IMR-90 (cell line): ENCODE results near the gene CWH43. TPM values are rescaled to one million over a fixed set of nuclear protein-coding genes. Genes with fewer than 3 reads are reported as not detected.

Source experiments
- ATAC-seq: fragments of 200-7000 bp; cut with Tn5 transposase; 2 replicates; pipeline ENCODE4 v1.9.1; 2020; ENCODE audit warnings: low read depth, mild to moderate bottlenecking, moderate library complexity
- BruUV-seq: library from RNA; stranded (reverse); fragments of 400-500 nt; replicated peaks from 2 replicates; lab custom pipeline; 2021; lab: Mats Ljungman, UMichigan
- CTCF ChIA-PET: fragments of 300-600 bp; formaldehyde crosslinking; extraction: SDS; loops from one replicate; lab custom pipeline; 2021; ENCODE audit warnings: antibody characterized with exemption; lab: Yijun Ruan, JAX
- POLR2A ChIA-PET: fragments of 300-600 bp; sonication (Branson Sonifier 250); formaldehyde crosslinking; loops from one replicate; lab custom pipeline; 2022; ENCODE audit warnings: antibody characterized with exemption; ENCODE audit not compliant: unreplicated experiment; lab: Charles Lee
- DNase-seq: peaks from one replicate; pipeline ENCODE4 v3.0.0; 2013
- H2AFZ ChIP-seq: replicated peaks from 2 replicates; pipeline ENCODE3; 2013; ENCODE audit warnings: low read length, mild to moderate bottlenecking; ENCODE audit not compliant: poor library complexity
- H2AK5ac ChIP-seq: 2 replicates; pipeline ENCODE4 v1.6.1; 2013; ENCODE audit warnings: low read depth, low read length, inconsistent platforms
- H2AK9ac ChIP-seq: replicated peaks from 2 replicates; pipeline ENCODE3; 2013; ENCODE audit warnings: mild to moderate bottlenecking, low read depth, low read length, moderate library complexity; ENCODE audit not compliant: poor library complexity
- H2BK120ac ChIP-seq: 2 replicates; pipeline ENCODE4 v1.6.1; 2013; ENCODE audit warnings: low read depth, low read length, inconsistent platforms
- H2BK15ac ChIP-seq: 3 replicates; pipeline ENCODE4 v1.6.1; 2013; ENCODE audit warnings: low read depth, low read length, inconsistent platforms
- H2BK20ac ChIP-seq: 2 replicates; pipeline ENCODE4 v1.6.1; 2013; ENCODE audit warnings: low read depth, mild to moderate bottlenecking, inconsistent platforms, low read length, moderate library complexity
- H2BK5ac ChIP-seq: 2 replicates; pipeline ENCODE4 v1.6.1; 2013; ENCODE audit warnings: mild to moderate bottlenecking, low read depth, low read length, inconsistent platforms; ENCODE audit not compliant: poor library complexity, severe bottlenecking
- H3K14ac ChIP-seq: replicated peaks from 2 replicates; pipeline ENCODE4 v1.6.1; 2013; ENCODE audit warnings: low read depth, low read length, inconsistent platforms
- H3K18ac ChIP-seq: 2 replicates; pipeline ENCODE4 v1.6.1; 2013; ENCODE audit warnings: low read depth, low read length, control low read depth
- H3K23ac ChIP-seq: 2 replicates; pipeline ENCODE4 v1.6.1; 2013; ENCODE audit warnings: low read depth, low read length, inconsistent platforms
- H3K27ac ChIP-seq: 2 replicates; pipeline ENCODE4 v1.5.1; 2013; ENCODE audit warnings: mild to moderate bottlenecking, control low read depth, low read length; ENCODE audit not compliant: insufficient read depth
- H3K27me3 ChIP-seq: 2 replicates; pipeline ENCODE4 v1.6.1; 2013; ENCODE audit warnings: low read length; ENCODE audit not compliant: control insufficient read depth, insufficient read depth
- H3K36me3 ChIP-seq: 2 replicates; pipeline ENCODE4 v1.6.1; 2013; ENCODE audit warnings: low read length, mixed read lengths; ENCODE audit not compliant: control insufficient read depth, insufficient read depth
- H3K4ac ChIP-seq: 2 replicates; pipeline ENCODE4 v1.6.1; 2013; ENCODE audit warnings: low read depth, low read length, inconsistent platforms
- H3K4me1 ChIP-seq: 2 replicates; pipeline ENCODE4 v1.6.1; 2013; ENCODE audit warnings: low read length, mixed read lengths; ENCODE audit not compliant: control insufficient read depth, insufficient read depth
- H3K4me2 ChIP-seq: 2 replicates; pipeline ENCODE4 v1.6.1; 2013; ENCODE audit warnings: low read depth, mild to moderate bottlenecking, control low read depth, low read length, moderate library complexity
- H3K4me3 ChIP-seq: 2 replicates; pipeline ENCODE4 v1.5.1; 2013; ENCODE audit warnings: low read depth, mild to moderate bottlenecking, control low read depth, low read length, moderate library complexity; ENCODE audit not compliant: insufficient read depth
- H3K56ac ChIP-seq: 2 replicates; pipeline ENCODE4 v1.6.1; 2013; ENCODE audit warnings: low read length, inconsistent platforms; ENCODE audit not compliant: insufficient read depth; ENCODE audit errors: extremely low read depth
- H3K79me1 ChIP-seq, 2 experiments: 2 replicates each; pipeline ENCODE4 v1.6.1; 2013; ENCODE audit warnings: low read length in 2 of 2, inconsistent platforms in 1 of 2, low read depth in 1 of 2
- H3K9ac ChIP-seq: 2 replicates; pipeline ENCODE4 v1.6.1; 2013; ENCODE audit warnings: low read depth, low read length, control low read depth
- H3K9me1 ChIP-seq: 2 replicates; pipeline ENCODE4 v1.6.1; 2013; ENCODE audit warnings: low read length, inconsistent platforms; ENCODE audit not compliant: insufficient read depth
- H3K9me3 ChIP-seq: 2 replicates; pipeline ENCODE4 v1.6.1; 2013; ENCODE audit warnings: low read length; ENCODE audit not compliant: control insufficient read depth, insufficient read depth
- H4K20me1 ChIP-seq: 2 replicates; pipeline ENCODE4 v1.6.1; 2013; ENCODE audit warnings: low read length, inconsistent platforms; ENCODE audit not compliant: insufficient read depth
- H4K5ac ChIP-seq: 2 replicates; pipeline ENCODE4 v1.6.1; 2013; ENCODE audit warnings: mild to moderate bottlenecking, low read depth, low read length, control low read depth
- H4K8ac ChIP-seq, 2 experiments: 2 replicates each; pipeline ENCODE4 v1.6.1; 2013; ENCODE audit warnings: low read depth in 2 of 2, low read length in 2 of 2, control low read depth in 1 of 2, inconsistent platforms in 1 of 2
- H4K91ac ChIP-seq: 2 replicates; pipeline ENCODE4 v1.6.1; 2013; ENCODE audit warnings: low read depth, low read length, inconsistent platforms; ENCODE audit not compliant: insufficient read depth
- CEBPB ChIP-seq: IDR thresholded peaks from 2 replicates; pipeline ENCODE4 v1.6.1; 2012; ENCODE audit warnings: low read depth, low read length, improper control_type of control experiment
- MAFK ChIP-seq: IDR thresholded peaks from 2 replicates; pipeline ENCODE4 v1.6.1; 2012; ENCODE audit warnings: low read depth, low read length, improper control_type of control experiment
- MAZ ChIP-seq: IDR thresholded peaks from 2 replicates; pipeline ENCODE4 v1.6.1; 2012; ENCODE audit warnings: low read depth, mild to moderate bottlenecking, low read length, improper control_type of control experiment, moderate library complexity, borderline replicate concordance
- MXI1 ChIP-seq: IDR thresholded peaks from 2 replicates; pipeline ENCODE4 v1.6.1; 2012; ENCODE audit warnings: low read depth, mild to moderate bottlenecking, low read length, moderate library complexity, borderline replicate concordance
- NFE2L2 ChIP-seq: fragments of 150-350 bp; IDR thresholded peaks from 2 replicates; pipeline ENCODE4 v1.6.1; 2016; ENCODE audit warnings: low read depth, mild to moderate bottlenecking, low read length
- RAD21 ChIP-seq: IDR thresholded peaks from 2 replicates; pipeline ENCODE4 v1.6.1; 2012; ENCODE audit warnings: low read length, improper control_type of control experiment
- RCOR1 ChIP-seq: IDR thresholded peaks from 2 replicates; pipeline ENCODE4 v1.6.1; 2012; ENCODE audit warnings: mild to moderate bottlenecking, low read length, improper control_type of control experiment; ENCODE audit not compliant: insufficient replicate concordance
- WGBS, 2 experiments: methylation state at CpG; one replicate each; pipeline versions ENCODE4 v1.1.5 to v1.1.7; 2013; ENCODE audit warnings: missing lambda C conversion rate in 2 of 2; ENCODE audit not compliant: insufficient read length in 1 of 2; ENCODE audit errors: extremely low coverage in 2 of 2; 5-methylcytosine and 5-hydroxymethylcytosine counted together
- dilution Hi-C: fragments of 300-500 bp; cut with HindIII; formaldehyde crosslinking; loops from one replicate; pipeline ENCODE4 v1.14.3; 2018; ENCODE audit warnings: low sequenced_read_pairs; ENCODE audit not compliant: unreplicated experiment
- in situ Hi-C: fragments of 300-500 bp; cut with MboI; formaldehyde crosslinking; loops from 3 replicates; pipeline ENCODE4 v1.14.3; 2019; ENCODE audit warnings: low sequenced_read_pairs, inconsistent platforms, mixed read lengths
- intact Hi-C: fragments of 100-400 bp; cut with micrococcal nuclease; formaldehyde crosslinking; loops from 2 replicates; pipeline ENCODE4 v1.10.0; 2022
- polyA plus RNA-seq, 3 experiments: library from polyadenylated mRNA; depleted of rRNA; stranded (reverse); fragments of >200 nt; gene quantifications; 2 replicates each; pipeline ENCODE4 v1.2.3, GENCODE V29; 2012; ENCODE audit warnings: low replicate concordance in 1 of 3
- total RNA-seq: library from RNA; depleted of rRNA; stranded (reverse); fragments of >200 nt; gene quantifications from 2 replicates; pipeline ENCODE4 v1.2.3, GENCODE V29; 2012
- TF ChIP-seq, protein P1 (sequence below): conservative IDR thresholded peaks from 2 replicates; pipeline ENCODE4 v1.5.1; 2012; ENCODE audit warnings: mild to moderate bottlenecking, low read depth, low read length, improper control_type of control experiment

The CWH43 gene
- total and polyA plus RNA-seq, 2 of the 4 experiments (the other 2 are of a cell fraction), result not detected

DNA sequence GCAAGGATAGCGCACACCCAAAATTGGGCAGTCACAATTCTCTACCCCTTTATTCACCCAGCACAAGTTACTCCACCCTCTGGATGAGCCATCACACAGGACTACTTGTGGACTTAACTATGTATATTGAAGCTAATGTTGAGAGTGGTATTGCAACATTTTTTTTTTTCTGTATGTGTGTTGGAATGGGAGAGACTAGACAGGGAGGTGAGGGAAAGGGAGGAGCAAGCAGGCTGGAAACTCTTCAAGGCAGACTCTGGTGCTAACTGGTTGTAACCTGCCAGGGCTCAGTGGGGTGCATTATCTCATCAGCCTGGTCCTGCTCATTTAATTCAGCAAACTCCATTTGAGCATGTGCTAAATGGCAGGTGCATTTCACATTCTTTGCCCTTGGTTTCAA lies 18.4 kb upstream of the CWH43 start:
- Histone ChIP-seq H3K4ac (0 out of 2 replicates have a peak overlapping the region, but pooled peaks have one; percentile 16), H4K20me1 (no peaks in the 10 kb centered on the region), H4K91ac (no peak overlapping the region), H2BK15ac (0 out of 3 replicates have a peak overlapping the region, but pooled peaks have one; percentile 76), H2AK9ac (no peak overlapping the region), H3K9ac (no peak overlapping the region), H3K4me3 (no peak overlapping the region), H3K27me3 (no peaks in the 10 kb centered on the region), H3K56ac (no peak overlapping the region), H3K9me3 (no peaks in the 10 kb centered on the region), H4K8ac (no peak overlapping the region), H4K5ac (no peak overlapping the region), H3K27ac (no peak overlapping the region), H2AFZ (no peak overlapping the region), H2BK20ac (0 out of 2 replicates have a peak overlapping the region, but pooled peaks have one; percentile 25), H3K4me1 (peaks cover 4% of the 10 kb centered on the region), H2BK5ac (no peak overlapping the region), H3K79me1 (no peaks in the 10 kb centered on the region), H3K18ac (no peak overlapping the region), H3K4me2 (no peak overlapping the region), H3K14ac (0 out of 2 replicates have a peak overlapping the region, but pooled peaks have one; percentile 24), H2AK5ac (0 out of 2 replicates have a peak overlapping the region, but pooled peaks have one; percentile 15), H3K36me3 (no peaks in the 10 kb centered on the region), H3K9me1 (peaks cover 9% of the 10 kb centered on the region), H3K23ac (no peak overlapping the region), H2BK120ac (no peak overlapping the region; the same call in 1 of the 2 replicates)
- intact Hi-C loops (no loop called here), dilution Hi-C loops (no loop called here), in situ Hi-C loops (loop anchor here (25.0 kb wide), 1 partner anchor 655 kb away; no protein-coding TSS in a partner anchor)
- DNase-seq (peak; percentile 39), ATAC-seq (peak; percentile 28)
- POLR2A ChIA-PET, result interaction anchor here (0.6 kb wide), 1 partner anchor 554 kb away, joined by 3 read pairs; no protein-coding TSS in a partner anchor
- no TSS peak for BruUV-seq
- TF ChIP-seq NFE2L2 (no peak), RAD21 (no peak), CEBPB (peak; percentile 71), RCOR1 (no peak), MAZ (no peak), MAFK (no peak), MXI1 (no peak)
- TF ChIP-seq, protein P1, sequence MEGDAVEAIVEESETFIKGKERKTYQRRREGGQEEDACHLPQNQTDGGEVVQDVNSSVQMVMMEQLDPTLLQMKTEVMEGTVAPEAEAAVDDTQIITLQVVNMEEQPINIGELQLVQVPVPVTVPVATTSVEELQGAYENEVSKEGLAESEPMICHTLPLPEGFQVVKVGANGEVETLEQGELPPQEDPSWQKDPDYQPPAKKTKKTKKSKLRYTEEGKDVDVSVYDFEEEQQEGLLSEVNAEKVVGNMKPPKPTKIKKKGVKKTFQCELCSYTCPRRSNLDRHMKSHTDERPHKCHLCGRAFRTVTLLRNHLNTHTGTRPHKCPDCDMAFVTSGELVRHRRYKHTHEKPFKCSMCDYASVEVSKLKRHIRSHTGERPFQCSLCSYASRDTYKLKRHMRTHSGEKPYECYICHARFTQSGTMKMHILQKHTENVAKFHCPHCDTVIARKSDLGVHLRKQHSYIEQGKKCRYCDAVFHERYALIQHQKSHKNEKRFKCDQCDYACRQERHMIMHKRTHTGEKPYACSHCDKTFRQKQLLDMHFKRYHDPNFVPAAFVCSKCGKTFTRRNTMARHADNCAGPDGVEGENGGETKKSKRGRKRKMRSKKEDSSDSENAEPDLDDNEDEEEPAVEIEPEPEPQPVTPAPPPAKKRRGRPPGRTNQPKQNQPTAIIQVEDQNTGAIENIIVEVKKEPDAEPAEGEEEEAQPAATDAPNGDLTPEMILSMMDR, result no peak
- CTCF ChIA-PET, result no interaction called here
- WGBS, 2 experiments, result no CpG with 5 or more reads among the region's 1 CpG
